GM19099 (cell line): Measurements from ENCODE around the gene OSGEPL1.

Experiments
- POLR2A ChIP-seq: IDR thresholded peaks from 3 replicates; pipeline ENCODE4 v1.6.1; 2011; ENCODE audit warnings: low read depth; ENCODE audit not compliant: insufficient read length; ENCODE audit errors: extremely low read depth

Gene OSGEPL1

DNA sequence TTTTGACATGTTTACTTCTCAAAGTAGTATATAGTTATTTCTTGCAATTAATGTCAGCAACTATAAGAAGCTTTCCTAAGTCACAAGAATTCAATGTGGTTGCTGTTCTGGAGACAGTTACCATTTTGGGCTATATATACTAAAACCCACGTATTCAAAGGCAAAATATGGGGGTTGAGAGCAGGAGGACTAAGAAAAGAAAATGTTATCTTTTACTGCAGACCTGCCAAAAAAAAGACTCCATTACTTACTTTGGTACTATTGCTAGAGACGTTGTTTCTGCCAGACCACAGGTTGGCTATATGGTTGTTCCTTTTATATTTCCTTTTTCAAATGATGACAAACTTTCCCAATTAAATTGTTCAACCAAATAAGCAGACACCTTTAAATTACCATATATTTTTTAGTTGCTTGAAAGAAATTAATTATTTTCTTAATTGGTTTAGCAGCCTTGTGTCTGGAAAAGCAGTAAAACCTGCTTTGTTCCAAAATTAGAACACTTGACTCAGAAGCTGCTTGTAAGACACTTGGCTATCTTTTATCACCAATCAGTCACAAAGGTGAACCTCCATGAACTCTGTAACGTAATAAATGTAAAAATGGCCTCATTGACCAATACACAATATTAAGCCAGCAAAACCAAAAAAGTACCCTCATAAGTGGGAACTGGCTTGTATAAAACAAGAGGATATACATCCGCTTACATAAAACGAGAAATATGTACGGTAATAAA lies 8.2 kb upstream of the OSGEPL1 start:
- no peak for TF ChIP-seq POLR2A

DNA sequence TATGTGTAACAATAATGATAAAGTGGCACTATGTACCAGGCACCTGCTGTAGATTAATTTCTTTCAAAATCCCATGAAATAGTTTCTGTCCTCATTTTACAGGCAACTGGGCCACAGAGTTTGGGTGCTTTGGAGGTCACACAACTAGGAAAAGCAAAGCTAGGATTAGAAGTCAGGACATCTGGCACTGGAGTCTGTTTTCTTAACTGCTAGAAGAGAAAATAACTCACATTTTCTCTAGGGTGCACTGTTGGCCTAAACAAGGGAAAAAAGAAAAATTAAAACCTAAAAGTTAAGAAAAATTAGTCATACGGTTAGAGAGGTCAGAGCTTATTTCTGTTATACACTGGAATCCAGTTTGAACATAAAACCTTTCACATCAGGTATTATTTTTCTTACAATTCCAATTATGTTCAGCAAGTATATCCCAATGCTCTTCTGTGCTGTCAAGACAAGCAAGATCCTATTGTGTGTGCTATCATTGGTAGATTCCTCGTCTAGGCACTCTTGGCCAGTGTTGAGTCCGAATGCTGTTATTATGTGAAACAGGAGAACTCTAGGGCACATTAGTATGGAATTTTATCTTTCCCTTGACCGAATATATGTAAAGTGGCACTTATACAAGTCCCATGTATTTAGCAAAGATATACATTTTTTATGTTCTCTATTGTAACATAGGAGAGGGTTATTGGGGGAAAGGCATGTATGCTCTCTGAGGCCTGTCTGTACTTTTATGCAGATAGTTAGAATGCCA lies 1.5 kb upstream of the OSGEPL1 start:
- no peak for TF ChIP-seq POLR2A

GRCh38 chr2:189762229-189762550 lies 402 bp downstream of the OSGEPL1 start:
- no peak for TF ChIP-seq POLR2A

GRCh38 chr2:189756311-189756952 lies 6.2 kb downstream of the OSGEPL1 start:
- TF ChIP-seq POLR2A = no peak

GRCh38 chr2:189751080-189751658 lies 11.4 kb downstream of the OSGEPL1 start:
- TF ChIP-seq POLR2A = no peak

DNA sequence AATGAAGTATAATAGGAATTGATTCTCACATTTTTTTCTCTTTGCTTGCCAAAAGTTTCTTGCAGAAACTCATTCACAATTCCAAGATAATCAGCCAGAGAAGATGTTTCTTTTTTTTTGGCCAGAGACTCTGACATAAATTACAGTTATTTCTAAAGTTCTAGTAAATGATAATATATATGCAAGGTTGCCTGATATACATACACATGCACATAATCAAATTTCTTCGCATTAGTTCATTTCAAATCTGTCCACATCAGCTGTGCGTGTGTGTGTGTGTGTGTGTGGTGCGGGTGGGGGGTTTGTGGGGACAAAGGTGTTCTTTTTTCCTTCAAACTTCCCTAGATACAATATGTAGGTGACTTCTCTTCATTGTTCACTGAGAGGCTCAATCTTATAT lies 33.2 kb downstream of the OSGEPL1 start:
- TF ChIP-seq POLR2A = no peak

DNA sequence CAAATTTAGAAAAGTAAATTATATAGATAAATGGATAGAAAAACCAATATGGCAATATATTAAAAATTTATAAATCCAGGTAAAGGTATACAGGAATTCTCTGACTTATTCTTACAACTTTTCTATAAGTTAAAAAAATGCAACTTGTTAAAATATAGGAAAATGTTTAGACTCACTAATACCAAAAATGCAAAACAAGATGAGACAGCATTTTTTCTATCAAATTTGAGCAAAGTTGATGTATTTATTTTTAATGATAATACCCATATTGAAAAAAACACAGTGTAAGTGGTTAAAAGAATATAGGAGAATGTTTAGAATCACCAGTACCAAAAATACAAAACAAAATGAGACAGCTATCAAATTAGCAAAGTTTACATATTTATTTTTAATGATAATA lies 35.7 kb downstream of the OSGEPL1 start:
- TF ChIP-seq POLR2A = no peak

DNA sequence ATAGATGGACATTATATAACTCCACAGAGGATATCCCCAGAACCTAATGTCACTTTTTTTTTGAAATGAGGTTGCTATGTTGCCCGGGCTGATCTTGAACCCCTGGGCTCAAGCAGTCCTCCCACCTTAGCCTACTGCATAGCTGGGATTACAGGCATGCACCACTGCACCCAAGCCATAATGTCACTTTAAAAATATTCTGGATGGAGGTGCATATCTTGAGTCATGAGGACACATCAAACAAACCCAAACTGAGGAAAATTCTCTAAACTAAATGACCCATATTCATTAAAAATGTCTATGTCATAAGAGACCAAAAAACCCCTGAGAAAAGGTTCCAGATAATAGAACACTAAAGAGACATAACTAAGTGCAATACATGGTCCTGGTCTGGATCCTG lies 36.3 kb downstream of the OSGEPL1 start:
- TF ChIP-seq POLR2A = no peak

DNA sequence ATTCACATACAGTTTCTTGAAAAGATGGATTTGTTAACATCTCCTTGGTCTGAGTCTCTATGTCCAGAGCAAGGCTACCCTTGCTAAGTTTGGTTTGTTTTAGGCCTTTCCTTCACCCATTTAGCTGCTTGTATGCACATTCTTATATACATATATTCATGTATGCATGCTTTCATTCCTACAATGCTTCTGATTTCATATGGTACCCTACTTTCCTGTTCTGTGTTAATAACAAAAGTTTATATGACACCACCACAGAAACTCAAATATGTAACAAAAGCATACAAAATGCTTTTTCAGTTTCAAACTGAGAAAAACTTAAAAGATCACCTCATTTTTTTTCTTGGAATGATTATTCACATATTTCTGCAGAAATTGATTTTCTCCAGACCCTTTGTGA lies 39.4 kb downstream of the OSGEPL1 start:
- TF ChIP-seq POLR2A = no peak

DNA sequence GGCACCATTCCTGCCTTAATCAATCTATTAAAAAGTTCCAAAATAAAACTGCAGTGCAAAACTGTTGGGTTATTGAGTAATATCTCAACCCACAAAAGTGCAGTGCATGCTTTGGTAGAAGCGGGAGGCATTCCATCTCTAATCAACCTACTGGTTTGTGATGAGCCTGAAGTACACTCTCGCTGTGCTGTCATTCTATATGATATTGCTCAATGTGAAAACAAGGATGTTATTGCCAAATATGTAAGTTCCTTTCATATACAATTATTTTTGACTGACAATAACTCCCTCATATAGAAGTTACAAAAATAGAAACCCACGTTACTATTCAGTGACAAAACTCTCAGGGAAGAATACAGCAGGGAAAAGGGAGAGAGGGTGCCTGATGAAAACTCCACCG lies 43.0 kb downstream of the OSGEPL1 start:
- TF ChIP-seq POLR2A = no peak

DNA sequence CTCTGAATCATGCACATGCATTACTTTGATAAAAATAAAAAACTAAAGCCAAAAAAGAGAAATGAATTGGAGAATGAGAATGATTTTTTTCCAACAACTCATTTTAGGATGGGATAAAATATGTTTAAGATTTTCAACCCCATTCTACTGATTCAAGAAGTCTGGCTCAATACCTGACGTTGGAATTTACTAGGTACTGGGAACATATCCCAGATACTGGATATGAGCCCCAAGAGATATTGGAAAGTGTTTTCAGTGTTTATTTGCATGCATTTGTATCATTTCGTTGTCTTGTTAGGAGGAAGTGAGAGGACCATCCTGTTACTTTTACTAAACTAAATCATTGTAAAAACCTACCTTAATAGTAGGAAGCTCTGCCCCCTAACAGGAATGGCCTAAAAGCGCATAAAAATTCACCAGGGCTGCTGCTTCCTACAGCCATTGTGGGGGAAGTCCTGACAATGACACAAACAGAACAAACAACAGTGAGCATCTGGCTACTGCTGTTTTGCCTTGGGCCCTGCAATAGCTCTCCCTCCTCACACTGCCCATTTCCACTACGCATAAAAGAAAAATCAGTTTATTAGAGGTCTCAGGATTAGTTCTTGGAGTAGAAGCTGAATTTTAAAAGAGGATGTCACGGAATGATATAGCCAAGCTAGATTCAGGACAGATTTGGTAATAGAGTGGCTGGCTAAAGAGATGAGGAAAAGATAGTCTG lies 52.9 kb downstream of the OSGEPL1 start:
- no peak for TF ChIP-seq POLR2A

- no peak for TF ChIP-seq POLR2A
Measured at GRCh38 chr2:189702071-189702470, 60.5 kb downstream of the OSGEPL1 start.

DNA sequence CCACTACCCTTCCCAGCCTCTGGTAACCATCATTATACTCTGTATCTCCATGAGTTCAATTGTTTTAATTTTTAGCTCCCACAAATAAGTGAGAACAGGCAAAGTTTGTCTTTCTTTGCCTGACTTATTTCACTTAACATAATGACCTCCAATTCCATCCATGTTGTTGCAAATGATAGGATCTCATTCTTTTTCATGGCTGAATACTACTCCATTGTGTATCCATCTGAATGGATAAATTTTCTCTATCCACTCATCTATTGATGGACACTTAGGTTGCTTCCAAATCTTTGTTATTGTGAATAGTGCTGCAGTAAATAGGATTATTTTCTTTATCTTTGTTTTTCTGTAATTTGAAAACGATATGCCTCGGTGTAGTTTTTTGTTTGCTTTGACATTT lies 61.9 kb downstream of the OSGEPL1 start:
- no peak for TF ChIP-seq POLR2A

GRCh38 chr2:189698020-189698887 lies 64.3 kb downstream of the OSGEPL1 start:
- no peak for TF ChIP-seq POLR2A
